Measurements from ENCODE around the gene KCNQ4.

Gene KCNQ4

DNA sequence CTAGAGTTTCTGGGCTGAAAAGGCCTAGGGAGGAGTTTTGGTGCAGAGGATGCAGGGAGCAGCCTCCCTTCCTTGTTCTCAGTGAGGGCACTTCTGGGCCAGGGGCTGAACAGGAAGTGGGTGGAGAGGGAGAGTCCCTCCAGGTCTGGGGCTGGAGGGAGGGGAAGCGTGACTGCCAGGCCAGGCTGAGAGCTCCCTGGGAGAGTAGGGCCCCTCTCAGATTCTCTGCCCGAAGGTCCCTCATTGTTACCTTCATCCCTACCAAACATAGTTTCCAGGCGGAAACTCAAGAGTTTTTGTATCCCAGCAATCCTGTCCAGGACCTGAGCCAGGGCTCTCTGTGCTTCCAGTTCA, 41.8 kb downstream of the KCNQ4 start:
- Histone ChIP-seq H3K27me3 (replicated peaks; ENCODE audit: control insufficient read depth, insufficient read depth, low read length) (no peaks in the 10 kb centered on the region), H3K36me3 (ENCODE audit: control insufficient read depth, insufficient read depth, low read length) (no peaks in the 10 kb centered on the region), H3K4me3 (replicated peaks; ENCODE audit: low read depth, low read length) (no peak overlapping the region)
- TF ChIP-seq, protein P1, sequence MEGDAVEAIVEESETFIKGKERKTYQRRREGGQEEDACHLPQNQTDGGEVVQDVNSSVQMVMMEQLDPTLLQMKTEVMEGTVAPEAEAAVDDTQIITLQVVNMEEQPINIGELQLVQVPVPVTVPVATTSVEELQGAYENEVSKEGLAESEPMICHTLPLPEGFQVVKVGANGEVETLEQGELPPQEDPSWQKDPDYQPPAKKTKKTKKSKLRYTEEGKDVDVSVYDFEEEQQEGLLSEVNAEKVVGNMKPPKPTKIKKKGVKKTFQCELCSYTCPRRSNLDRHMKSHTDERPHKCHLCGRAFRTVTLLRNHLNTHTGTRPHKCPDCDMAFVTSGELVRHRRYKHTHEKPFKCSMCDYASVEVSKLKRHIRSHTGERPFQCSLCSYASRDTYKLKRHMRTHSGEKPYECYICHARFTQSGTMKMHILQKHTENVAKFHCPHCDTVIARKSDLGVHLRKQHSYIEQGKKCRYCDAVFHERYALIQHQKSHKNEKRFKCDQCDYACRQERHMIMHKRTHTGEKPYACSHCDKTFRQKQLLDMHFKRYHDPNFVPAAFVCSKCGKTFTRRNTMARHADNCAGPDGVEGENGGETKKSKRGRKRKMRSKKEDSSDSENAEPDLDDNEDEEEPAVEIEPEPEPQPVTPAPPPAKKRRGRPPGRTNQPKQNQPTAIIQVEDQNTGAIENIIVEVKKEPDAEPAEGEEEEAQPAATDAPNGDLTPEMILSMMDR (IDR thresholded peaks at IDR 0.05; ENCODE audit: insufficient read depth, low read length, poor library complexity, severe bottlenecking) = no peak
- DNase-seq (ENCODE audit: extremely low read depth, insufficient read length) = no peak

DNA sequence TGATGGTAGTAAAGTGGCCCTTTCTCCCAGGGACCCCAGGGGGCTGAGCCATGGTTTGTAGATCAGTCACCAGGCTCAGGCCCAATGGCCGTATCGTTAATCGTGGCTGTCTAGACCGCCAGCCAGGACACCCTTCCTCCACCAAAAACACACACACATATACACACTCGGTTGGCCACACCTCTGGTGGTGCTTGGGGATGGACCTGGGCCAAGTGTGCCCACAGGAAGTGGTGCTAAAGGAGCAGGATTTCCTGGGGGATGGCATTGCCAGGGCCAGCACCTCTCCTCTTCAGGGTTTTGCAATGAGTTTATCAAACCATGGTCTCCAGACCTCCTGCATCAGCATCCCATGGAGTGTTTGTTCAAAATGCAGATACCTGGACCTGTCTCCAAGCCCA, 42.4 kb downstream of the KCNQ4 start:
- DNase-seq (ENCODE audit: extremely low read depth, insufficient read length) = no peak
- TF ChIP-seq, protein P1 (IDR thresholded peaks at IDR 0.05; ENCODE audit: insufficient read depth, low read length, poor library complexity, severe bottlenecking) = no peak

DNA sequence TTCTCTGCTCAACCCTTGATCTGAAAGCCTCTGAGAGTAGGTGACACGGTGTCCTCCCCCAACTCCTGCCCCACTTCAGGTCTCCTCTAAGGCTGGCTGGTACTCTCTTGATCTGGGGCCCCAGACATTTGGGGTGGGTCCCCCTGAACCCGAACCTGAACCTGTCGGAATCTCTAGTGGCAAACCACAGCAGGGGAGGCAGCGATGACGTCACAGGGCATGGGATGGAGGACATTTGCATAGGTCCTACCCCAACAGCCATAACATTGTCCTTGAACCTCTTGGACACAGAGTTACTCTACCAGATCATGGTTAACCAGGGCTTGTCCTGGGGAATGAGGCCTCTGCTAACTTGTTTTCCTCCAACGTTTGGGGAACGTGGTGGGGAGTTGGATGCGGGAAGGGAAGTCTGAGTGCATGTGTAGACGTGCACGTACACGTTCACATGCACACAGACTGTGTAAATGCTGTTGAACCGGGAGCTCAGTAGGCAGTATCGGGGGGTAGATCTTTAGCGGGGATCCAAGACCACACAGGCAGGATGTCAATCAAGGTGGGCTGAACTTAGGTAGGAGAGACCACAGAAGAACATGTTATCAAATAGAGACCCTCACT, 46.2 kb downstream of the KCNQ4 start:
- H3K4me3 ChIP-seq (replicated peaks; ENCODE audit: low read depth, low read length) = no peak overlapping the region
- no peaks in the 10 kb centered on the region for H3K27me3 ChIP-seq (replicated peaks; ENCODE audit: control insufficient read depth, insufficient read depth, low read length)
- no peak for DNase-seq (ENCODE audit: extremely low read depth, insufficient read length)
- H3K36me3 ChIP-seq (ENCODE audit: control insufficient read depth, insufficient read depth, low read length) = no peaks in the 10 kb centered on the region
- TF ChIP-seq, protein P1 (IDR thresholded peaks at IDR 0.05; ENCODE audit: insufficient read depth, low read length, poor library complexity, severe bottlenecking) = no peak

More for the DNA sequence above, 42.4 kb downstream of the KCNQ4 start:
- Histone ChIP-seq H3K27me3 (replicated peaks; ENCODE audit: control insufficient read depth, insufficient read depth, low read length) (no peaks in the 10 kb centered on the region), H3K36me3 (ENCODE audit: control insufficient read depth, insufficient read depth, low read length) (no peaks in the 10 kb centered on the region), H3K4me3 (replicated peaks; ENCODE audit: low read depth, low read length) (no peak overlapping the region)

DNA sequence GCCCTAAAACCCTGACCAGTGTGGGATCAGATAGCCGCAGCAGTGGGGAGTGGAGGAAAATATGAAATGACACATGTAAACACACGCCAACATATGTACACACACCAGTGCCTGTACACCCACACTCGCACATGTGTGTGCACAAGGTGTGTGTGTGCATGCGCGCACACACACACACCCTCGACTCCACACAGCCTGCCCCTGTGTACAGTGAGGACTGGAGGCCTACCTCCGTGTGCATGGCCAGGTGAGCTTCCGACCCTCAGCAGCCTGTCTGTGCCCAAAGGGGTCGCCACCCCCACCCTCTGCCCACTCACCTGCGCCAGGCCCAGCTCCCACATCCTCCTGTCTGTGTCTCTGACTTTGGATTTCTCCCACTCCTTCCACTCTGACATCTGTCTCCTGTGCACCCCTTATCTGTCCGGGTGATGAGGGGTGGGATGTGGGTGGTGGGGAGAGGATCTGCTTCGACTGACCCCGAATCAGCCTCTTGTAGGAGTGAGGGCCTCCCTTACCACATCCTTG, 46.9 kb downstream of the KCNQ4 start:
- H3K36me3 ChIP-seq (ENCODE audit: control insufficient read depth, insufficient read depth, low read length) = no peaks in the 10 kb centered on the region
- no peak for DNase-seq (ENCODE audit: extremely low read depth, insufficient read length)
- TF ChIP-seq, protein P1 (IDR thresholded peaks at IDR 0.05; ENCODE audit: insufficient read depth, low read length, poor library complexity, severe bottlenecking) = no peak
- no peak overlapping the region for H3K4me3 ChIP-seq (replicated peaks; ENCODE audit: low read depth, low read length)
- no peaks in the 10 kb centered on the region for H3K27me3 ChIP-seq (replicated peaks; ENCODE audit: control insufficient read depth, insufficient read depth, low read length)

DNA sequence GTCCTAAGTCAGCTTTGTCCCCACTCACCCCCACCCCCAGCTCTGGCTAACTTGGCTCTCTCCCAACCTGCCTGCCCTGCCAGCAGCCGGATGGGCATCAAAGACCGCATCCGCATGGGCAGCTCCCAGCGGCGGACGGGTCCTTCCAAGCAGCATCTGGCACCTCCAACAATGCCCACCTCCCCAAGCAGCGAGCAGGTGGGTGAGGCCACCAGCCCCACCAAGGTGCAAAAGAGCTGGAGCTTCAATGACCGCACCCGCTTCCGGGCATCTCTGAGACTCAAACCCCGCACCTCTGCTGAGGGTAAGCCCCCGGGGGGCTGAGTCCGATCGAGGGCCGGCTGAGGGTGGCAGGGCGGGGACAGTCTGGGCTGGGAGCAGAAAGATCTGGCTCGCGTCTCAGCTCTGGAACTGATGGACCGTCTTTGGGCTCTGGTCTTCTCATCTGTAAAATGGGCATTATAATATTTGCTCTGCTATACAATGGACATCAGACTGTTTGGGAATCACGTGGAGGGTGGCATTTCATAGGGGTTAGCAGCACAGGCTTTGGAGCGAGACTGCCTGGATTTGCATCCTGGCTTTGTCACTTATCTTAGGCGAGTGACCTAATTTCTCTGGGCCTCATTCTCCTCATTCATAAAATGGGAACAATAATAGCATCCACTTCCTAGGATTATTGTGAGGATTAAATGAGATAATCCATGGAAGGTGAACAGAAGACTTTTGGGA, 47.6 kb downstream of the KCNQ4 start:
- Histone ChIP-seq H3K27me3 (replicated peaks; ENCODE audit: control insufficient read depth, insufficient read depth, low read length) (no peaks in the 10 kb centered on the region), H3K36me3 (ENCODE audit: control insufficient read depth, insufficient read depth, low read length) (no peaks in the 10 kb centered on the region), H3K4me3 (replicated peaks; ENCODE audit: low read depth, low read length) (no peak overlapping the region)
- TF ChIP-seq, protein P1 (IDR thresholded peaks at IDR 0.05; ENCODE audit: insufficient read depth, low read length, poor library complexity, severe bottlenecking) = no peak
- DNase-seq (ENCODE audit: extremely low read depth, insufficient read length) = no peak

Measured in GM06990 (cell line).